GM18873 (cell line): ENCODE results near the gene PALLD.
"Not testable (repeated sequence)": the region's sequence is repeated elsewhere in the genome, so short reads cannot be mapped to it uniquely, and the experiment has no call there.

ENCODE experiments used
- ATAC-seq: cut with Tn5 transposase; IDR thresholded peaks from one replicate; pipeline ENCODE4 v1.9.1; 2021; ENCODE audit warnings: mild to moderate bottlenecking, moderate library complexity, moderate number of reproducible peaks; ENCODE audit not compliant: unreplicated experiment, low FRiP score

Gene PALLD

DNA sequence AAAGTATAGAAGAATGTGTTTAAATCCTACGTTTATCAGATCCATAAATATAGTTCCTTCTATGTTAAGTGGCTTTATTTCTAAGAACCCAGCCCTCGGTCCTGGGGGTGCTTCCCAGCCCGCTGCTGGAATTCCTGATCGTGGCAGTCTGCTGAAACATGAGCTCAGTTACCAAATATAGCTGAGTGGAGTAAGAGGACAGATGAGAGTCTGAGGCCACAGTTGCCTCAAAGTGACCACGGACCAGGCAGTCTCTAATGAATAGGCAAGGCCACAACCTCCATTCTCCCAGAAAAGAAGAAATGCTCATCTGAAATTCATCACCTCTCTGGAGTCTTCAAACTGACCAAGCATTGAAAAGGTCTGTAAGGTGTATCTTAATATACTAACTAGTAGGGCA is at the start of gene PALLD:
Gene PALLD, plus strand, starts transcription at position 219 of the 400 bp plus-strand sequence.
- ATAC-seq: no peak

DNA sequence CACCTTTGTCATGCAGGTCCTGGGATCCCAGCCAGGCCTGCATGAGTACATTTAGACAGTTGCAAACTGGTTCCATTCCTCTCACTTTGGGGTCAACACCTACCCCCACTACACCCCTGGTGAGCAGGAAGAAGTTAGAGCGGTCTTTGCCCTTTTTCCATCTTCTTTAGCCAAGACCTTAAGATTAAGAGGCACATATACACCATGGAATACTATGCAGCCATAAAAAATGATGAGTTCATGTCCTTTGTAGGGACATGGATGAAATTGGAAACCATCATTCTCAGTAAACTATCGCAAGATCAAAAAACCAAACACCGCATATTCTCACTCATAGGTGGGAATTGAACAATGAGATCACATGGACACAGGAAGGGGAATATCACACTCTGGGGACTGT is 47.8 kb upstream of the PALLD start:
- not testable (repeated sequence) for ATAC-seq

DNA sequence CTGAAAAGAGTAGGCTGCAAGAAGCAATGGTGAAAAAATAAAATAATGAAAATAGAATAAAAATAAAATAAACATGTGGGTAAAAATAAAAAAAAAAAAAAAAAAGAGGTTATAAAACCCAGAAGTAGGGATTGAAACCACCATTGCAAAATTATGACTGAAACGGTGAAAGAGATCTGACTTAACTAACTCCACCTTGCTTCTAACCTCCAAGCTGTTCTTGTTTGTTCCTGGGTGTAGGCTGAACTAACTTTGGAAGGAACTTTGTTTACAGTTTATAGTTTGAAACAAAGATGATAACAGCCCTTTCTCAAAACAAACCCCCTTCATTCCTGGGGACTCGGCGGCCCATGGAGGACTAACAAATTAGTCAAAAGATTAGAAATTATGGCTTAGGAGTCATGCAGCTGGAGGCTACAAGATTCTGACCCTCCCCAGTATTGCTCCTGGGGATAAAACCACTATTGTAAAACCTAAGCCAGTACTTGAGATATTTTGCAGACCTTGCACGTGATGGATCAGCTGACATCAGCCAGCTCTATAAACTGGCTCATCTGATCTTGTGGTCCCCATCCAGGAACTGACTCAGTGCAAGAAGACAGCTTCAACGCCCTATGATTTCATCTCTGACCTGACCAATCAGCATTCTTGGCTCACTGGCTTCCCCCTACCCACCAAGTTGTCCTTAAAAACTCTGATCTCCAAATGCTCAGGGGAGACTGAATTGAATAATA is 47.0 kb upstream of the PALLD start:
- ATAC-seq: no peak

DNA sequence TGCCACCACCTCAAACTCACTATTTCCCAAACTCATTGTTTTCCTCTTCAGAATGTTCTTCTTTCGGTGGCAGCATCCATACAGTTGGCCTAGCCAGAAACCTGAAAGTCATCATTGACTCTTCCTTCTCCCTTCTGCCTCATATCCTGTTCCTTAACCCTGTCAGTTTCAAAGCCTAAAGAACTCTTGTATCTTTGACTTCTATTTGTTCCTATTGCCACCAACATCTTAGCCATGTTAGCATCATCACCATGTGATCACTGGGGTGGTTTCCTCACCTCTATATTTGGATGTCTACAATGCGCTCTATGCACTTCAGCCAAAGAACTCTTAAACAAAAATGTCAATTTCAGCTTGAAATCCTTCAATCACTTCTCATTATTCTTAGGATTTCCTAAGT is 45.5 kb upstream of the PALLD start:
- no peak for ATAC-seq

DNA sequence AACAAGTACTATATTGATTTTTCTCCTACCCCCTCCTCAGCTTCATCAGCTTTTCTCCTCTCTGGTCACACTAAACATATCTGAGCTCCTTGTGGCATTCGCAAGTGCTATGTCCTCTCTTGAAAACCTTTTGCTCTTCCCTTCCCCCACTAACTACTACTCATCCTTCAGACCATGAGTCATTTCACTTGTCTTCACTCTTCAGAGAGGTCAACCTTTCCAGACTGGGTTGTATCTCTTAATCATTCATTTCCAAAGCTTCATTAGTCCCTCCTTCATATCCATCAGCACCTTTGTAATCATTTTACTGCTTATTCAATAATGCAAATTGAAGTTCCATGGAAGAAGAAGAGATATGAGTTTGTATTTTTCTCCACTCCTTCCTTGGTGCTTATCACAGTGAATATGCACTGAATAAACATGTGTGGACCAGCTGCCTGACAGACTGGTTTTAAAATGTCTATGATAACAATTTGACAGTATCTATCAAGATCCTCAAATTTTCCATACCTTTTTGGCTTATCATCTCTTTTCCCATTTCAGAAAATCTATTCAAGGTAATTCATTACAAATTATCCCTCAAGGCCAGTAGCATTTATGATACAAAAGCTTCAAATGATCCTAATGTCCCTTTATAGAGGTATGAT is 45.0 kb upstream of the PALLD start:
- no peak for ATAC-seq

DNA sequence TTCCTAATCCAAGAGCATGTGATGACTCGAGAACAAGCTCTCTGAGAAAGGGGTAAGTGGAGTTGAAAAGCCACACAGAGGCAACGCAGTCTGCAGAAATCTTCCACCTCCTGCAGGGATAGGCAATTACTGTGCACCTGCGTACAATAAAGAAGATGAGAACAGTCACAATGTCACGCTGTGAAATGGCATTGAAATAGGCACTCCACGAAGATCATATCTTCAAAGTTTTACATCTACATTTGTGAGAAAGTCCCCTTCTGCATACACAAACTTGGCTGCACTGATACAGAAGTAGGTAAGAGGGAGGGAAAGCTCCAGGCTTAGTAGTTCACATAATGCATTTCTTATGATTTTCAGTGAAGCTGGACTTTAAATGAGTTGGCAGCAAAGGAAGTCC is 43.7 kb upstream of the PALLD start:
- no peak for ATAC-seq

DNA sequence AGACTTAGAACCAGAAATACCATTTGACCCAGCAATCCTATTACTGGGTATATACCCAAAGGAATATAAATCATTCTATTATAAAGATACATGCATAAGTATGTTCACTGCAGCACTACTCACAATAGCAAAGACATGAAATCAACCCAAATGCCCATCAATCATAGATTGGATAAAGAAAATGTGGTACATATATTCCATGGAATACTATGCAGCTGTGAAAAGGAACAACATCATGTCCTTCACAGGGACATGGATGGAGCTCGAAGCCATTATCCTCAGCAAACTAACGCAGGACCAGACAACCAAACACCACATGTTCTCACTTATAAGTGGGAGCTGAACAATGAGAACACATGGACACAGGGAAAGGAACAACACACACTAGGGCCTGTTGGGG is 38.6 kb upstream of the PALLD start:
- ATAC-seq: not testable (repeated sequence)

DNA sequence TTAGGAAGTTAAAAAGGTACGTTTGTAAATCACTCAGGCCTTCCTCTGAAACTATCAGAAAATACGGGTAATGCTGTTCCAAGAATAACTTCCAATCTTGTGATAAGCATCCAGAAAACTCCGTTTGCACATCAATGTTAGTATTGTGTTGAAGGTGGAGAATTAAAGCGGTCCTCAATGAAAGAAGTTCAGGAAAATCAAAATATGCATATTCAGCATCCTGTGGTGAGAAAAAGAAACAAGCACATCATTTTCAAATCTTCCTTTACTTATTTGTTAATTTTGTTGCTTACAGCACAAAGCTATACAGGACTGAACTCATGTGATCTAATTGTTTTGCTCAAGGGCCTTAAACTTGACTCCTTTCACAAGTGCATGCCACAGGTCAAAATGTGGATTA is 35.0 kb upstream of the PALLD start:
- no peak for ATAC-seq

DNA sequence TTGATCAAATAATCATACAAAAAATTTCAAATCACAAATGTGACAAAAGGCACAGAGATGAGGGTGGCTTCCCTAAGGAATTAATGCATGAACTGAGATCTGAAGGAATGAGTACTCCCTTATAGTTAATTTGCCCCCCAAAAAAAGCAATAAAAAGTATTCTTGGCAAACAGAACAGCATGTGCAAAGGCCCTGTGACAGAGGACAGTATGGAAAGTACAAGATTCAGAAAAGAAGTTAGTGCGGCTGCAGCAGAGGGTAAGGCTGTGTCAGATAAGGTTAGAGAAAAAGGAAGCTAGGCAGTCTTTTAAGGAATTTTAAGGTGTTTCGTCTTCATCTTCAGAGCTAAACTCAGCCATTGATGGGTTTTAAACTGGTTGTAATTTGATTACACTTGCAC is 23.9 kb upstream of the PALLD start:
- ATAC-seq: no peak

DNA sequence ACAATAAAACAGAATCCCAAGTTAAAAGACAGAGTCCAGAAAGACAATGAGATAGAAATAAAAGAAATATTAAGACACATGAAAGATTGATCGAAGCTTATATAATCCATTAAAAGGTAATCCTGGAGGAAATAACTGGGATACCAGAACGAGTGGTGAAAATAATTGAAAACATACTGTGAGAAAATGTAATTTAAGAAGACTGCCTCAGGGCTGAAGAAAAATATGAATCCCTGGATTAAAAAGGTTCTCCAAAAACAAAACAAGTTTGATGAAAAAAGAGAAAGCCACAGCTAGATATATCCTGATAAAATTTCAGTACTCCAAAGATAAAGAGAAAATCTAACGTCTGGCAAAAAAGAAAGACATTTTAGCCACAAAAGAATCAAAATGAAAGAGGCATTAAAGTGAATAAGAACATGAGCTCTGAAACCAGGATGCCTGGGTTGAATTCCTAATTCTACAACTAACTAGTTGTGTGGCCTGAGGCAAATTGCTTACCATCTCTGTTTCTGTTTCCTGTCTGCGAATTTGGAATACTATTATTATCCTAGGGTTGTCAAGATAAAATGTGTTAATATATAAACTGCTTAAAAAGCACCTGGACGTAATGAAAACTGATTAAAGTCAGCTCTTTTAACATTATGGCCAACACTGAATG is 22.1 kb upstream of the PALLD start:
- no peak for ATAC-seq

DNA sequence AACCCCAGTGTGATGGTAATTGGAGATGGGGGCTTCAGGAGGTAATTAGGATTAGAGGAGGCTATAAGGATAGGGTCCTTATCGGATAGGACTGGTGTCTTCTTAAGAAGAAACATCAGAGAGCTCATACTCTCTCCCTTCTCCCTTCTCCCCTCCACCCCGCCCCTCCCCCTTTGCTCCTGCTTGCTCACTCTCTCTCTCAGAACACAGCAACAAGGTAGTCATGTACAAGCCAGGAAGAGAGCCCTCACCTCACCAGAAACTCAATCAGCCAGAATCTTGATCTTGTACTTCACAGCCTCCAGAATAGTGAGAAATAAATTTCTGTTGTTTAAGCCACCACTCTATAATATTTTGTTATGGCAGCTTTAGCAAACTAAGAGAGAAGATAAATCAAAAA is 21.1 kb upstream of the PALLD start:
- no peak for ATAC-seq

DNA sequence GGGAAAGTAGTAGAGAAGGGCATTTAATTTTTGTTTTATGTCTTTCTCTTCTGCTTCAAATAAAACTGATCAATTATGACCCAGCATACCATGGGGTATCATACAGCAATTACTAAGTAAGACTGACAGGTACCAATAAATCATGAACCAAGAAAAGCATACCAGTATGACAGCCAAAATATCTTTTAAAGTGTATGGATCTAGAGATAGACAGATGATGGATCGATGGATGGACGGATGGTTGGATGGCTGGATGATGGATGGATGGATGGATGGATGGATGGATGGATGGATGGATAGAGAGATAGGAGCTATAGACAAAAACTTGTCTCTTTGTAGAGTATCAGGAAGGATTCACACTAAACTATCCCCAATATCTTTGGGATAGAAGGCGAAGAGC is 18.0 kb upstream of the PALLD start:
- no peak for ATAC-seq

DNA sequence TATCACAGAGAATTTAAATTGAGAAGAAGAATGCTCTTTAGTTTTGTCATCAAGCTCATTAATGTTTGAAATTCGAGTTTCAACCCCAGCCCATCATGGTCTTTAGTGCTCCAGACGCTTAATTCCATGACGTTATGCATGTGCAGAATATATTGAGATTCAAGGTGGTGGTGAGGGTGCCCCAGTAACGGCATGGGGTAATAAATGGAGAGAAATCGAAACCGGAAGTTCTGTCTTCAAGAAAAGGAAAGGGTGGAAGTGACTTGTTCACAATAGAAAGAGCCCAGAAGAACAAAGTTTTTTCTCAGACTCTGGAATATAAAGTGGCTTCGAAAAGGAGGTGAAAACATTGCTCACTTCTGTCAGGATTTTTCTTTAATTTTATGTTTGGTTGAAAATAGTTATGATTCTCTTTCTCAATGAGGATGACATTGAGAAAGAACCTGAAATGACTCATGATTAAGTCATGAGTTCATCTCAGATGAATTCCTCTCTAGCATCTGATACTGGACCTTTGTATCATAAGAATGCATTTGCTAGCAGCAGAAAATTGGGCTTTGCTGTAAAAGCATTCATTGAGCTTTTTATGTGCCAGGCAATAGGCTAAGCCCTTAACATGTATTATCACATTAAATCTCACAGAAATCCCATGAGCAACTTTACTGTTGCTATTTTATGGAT is 15.8 kb upstream of the PALLD start:
- no peak for ATAC-seq

DNA sequence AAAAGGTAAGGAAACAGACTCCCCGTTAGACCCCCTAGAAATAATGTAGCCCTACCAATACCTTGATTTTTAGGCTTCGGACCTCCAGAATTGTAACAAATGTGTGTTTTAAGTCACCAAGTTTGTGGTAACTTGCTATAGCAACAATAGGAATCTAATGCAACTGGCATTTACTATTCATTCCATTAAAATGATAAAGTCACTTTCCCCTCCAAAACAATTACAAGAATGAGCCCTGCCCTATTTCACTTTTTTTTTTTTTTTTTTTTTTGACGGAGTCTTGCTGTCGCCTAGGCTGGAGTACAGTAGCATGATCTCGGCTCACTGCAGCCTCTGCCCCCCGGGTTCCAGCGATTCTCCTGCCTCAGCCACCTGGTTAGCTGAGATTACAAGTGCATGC is 13.0 kb upstream of the PALLD start:
- ATAC-seq: no peak

DNA sequence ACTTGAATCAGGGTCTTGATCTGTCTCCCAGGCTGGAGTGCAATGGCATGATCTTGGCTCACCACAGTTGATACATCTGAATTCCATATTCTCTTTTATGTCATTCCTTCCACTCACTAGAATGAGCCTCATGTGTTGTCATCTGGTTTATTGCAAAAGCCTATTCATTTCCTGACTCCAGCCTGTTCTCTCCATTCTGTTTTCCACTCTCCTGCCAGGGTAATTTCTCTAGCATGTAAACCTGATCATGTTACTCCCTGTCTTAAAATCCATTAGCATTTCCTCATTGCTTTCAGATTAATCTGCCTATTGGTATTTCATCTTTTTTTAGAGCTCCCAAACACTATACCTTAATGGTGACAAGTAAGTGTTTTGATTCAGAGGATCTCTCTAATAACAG is 12.2 kb upstream of the PALLD start:
- no peak for ATAC-seq

DNA sequence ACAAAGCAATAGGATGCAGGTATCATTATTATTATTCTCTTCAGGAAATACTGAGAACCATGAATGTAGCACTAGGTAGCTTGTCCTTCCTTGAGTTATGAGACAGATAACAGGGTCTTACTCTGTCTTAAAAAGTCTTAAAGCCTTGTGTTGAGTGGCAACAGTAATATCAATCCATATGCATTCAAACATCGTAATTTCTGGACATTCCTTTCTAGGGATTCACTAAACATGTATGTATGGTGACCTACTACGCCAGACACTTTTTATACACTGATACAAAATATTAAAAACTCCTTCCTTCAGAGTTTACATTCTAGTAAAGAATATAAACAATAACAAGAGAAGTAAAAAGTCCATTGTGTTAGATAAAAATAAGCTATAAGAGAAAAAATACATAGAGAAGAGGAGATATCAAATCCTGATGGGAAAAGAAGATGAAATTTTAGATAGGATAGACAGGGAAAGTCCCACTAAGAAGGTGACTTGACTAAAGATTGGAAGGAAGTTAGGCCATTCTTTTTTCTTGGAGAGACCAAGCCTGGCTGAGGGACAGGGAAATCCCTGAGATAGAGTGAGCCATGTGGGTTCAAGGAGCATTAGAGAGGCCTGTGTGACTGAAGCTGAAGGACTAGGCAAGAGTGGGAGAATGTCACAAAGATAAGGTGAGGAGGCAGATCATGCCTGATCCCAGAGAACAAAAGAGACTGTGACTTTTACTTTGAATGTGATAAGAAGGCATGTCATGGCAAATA is 11.5 kb upstream of the PALLD start:
- no peak for ATAC-seq

DNA sequence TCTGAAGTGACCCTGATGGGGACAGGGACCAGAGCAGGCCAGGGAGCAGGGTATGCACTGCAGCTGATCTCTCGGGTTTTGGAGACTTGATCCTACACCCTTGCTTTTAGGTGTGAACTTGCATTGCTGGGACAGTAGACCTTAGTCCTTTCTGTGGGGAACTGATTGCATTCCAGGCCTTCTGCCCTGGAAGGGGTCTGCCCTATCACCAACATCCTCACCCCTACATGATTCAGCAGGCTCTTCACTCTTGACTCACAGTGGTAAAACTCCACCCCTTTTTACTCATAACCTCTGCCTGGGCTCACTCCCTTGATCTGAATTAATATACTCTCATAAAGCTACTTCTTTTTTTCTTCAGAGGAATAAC is 10.0 kb upstream of the PALLD start:
- no peak for ATAC-seq

DNA sequence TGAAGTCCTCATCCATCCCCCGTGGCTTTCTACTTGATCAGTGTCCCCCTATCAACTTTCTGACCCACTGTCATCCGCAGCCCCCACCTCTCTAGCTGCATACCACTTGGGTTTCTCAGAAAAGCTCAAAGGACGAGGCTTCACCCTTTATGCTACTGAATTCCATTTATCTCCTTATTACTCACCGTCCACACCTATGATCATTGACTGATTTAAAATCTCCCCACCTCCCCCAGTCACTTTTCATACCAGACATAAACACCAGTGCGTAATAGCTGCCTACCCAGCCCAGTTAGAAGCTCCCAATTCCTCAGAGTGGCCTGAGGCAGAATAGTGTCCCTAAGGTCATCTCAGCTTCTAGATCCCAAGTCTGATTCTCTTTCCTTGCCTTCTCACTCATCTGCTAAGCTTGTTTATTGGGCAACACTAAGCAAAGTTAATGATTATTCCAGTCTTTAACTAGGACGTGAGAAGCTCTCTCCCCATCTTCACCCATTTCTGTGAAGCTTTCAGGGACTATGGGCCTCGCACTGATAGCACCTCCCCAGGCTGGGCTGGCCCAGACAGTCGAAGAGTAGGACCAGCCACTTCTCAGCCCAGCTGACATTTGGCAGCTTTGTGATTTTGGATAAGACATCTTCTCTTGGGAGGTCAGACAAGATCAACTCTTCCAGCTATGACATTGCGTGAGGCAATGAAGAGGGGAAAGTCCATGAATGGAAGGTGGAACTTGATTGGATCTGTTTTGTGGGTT is 9.4 kb upstream of the PALLD start:
- no peak for ATAC-seq

DNA sequence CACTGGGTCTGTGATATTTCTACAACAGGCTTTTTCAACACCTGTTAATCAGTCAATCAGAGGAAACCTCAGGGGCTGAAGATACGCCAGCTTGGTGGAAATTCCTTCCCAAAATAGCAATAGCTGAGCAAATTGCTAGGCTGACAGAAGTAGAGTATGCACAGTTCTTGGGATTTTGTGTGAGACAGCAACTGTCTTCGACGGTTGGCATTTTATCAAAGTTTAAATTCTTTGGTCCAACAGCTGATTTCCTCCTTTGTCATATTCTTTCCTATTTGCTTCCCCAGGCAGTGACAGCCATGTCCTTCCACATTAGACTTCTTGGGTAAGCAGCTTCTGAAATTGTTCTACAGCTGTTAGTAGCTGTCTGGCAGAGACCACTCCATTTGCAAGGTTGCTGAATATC is 8.0 kb upstream of the PALLD start:
- ATAC-seq: no peak

DNA sequence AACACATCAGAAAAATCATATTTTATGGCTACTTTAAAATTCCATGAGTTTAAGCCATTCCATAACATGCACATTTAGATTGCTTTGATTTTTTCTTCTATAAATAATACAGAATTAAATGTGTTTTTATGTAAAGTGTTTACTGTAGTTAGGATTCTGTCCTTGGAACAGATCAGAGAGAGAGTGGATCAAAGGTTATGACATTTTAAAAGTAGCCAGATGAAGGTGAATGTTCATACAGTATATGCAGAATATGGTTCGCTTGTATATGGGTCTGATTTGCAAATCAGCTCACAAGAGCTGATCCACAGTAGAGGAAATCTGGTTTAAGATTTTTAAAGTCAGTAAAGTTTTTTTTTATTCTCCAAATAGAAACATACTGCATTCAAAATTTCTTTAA is 7.2 kb upstream of the PALLD start:
- no peak for ATAC-seq
